Measurements from ENCODE around the gene KIRREL3. TPM values are rescaled to one million over a fixed set of nuclear protein-coding genes. Genes with fewer than 3 reads are reported as not detected.

The KIRREL3 gene
- total RNA-seq, 1 donor from 2014 or later: 0.82 TPM

DNA sequence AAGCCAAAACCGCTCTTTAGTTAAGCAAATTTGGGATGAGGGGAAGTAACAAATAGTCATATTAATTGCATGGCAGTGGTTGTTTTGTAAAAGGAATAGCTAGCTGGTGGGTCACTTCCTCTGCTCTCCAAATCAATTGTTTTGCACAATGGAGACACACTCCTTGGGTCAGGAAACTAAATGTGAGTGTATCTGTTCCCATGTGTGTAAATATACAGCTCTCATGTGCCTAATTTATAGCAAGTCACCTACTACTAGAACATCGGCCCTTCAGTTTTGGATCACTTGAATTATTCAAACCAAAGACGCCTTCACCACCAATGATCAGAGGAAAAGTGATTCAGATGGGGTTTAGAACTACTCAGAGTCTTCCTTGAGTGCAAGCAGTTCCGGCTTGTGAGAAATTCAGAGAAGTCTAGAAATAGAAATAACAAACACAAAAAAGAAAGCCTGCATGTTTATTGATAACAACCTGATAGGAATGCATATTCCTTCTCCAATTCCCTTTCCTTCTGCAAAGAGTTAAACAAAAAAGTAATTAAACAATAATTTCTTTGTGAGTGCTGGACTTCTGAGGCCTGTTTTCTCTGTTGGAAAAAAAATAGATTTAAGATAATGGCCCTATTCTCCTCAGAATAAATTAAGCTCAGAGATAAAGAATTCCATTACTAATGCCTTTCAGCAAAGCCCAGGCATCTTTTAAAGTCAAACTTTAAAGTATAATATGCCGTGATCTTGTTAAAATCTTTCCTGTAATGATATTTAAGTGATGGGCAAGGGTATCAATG is 100.4 kb downstream of the KIRREL3 start:
- no peak for TF ChIP-seq CTCF (conservative IDR thresholded peaks at IDR 0.05)
- Mint-ChIP-seq H3K4me1 (peaks cover 17% of the 10 kb centered on the region), H3K27ac (ENCODE audit: unreplicated experiment) (no peak overlapping the region), H3K4me3 (no peak overlapping the region), H3K9me3 (peaks cover 12% of the 10 kb centered on the region), H3K36me3 (ENCODE audit: low read depth) (no peaks in the 10 kb centered on the region), H3K27me3 (ENCODE audit: low read depth) (no peaks in the 10 kb centered on the region)
- DNase-seq (ENCODE audit: low read depth, low spot score): no peak

GRCh38 chr11:126898802-126899201 is 101.8 kb downstream of the KIRREL3 start:
- H3K4me3 Mint-ChIP-seq: no peak overlapping the region
- H3K9me3 Mint-ChIP-seq: peaks cover 12% of the 10 kb centered on the region
- no peak for DNase-seq (ENCODE audit: low read depth, low spot score)
- no peaks in the 10 kb centered on the region for H3K36me3 Mint-ChIP-seq (ENCODE audit: low read depth)
- H3K4me1 Mint-ChIP-seq: peaks cover 17% of the 10 kb centered on the region
- TF ChIP-seq CTCF (conservative IDR thresholded peaks at IDR 0.05): no peak
- no peak overlapping the region for H3K27ac Mint-ChIP-seq (ENCODE audit: unreplicated experiment)
- no peaks in the 10 kb centered on the region for H3K27me3 Mint-ChIP-seq (ENCODE audit: low read depth)

DNA sequence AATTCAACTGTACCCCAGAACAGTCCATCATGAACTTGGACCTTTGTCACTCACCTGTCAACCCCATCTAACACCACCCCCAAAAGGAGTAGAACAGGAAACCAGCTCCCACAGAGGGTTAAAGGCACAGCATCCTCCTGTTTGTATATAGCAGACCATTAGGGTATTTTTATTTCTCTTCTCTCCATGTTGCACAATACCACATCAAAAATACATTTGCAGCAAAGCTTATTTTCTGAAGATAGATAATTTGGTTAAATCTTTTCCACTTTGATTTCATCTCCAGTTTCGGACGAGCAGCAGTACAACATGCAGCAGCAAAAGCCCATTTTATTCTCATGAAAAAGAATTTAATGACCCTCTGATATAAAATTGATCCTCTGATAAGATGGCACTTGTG is 103.1 kb downstream of the KIRREL3 start:
- no peak overlapping the region for H3K27ac Mint-ChIP-seq (ENCODE audit: unreplicated experiment)
- no peak for TF ChIP-seq CTCF (conservative IDR thresholded peaks at IDR 0.05)
- H3K9me3 Mint-ChIP-seq: peaks cover 12% of the 10 kb centered on the region
- H3K27me3 Mint-ChIP-seq (ENCODE audit: low read depth): no peaks in the 10 kb centered on the region
- H3K36me3 Mint-ChIP-seq (ENCODE audit: low read depth): no peaks in the 10 kb centered on the region
- peaks cover 17% of the 10 kb centered on the region for H3K4me1 Mint-ChIP-seq
- no peak for DNase-seq (ENCODE audit: low read depth, low spot score)
- H3K4me3 Mint-ChIP-seq: no peak overlapping the region

GRCh38 chr11:126896025-126896424 is 104.5 kb downstream of the KIRREL3 start:
- Mint-ChIP-seq H3K27me3 (ENCODE audit: low read depth) (no peaks in the 10 kb centered on the region), H3K36me3 (ENCODE audit: low read depth) (no peaks in the 10 kb centered on the region), H3K27ac (ENCODE audit: unreplicated experiment) (no peak overlapping the region), H3K9me3 (peaks cover 12% of the 10 kb centered on the region), H3K4me1 (peaks cover 17% of the 10 kb centered on the region), H3K4me3 (no peak overlapping the region)
- DNase-seq (ENCODE audit: low read depth, low spot score): no peak
- TF ChIP-seq CTCF (conservative IDR thresholded peaks at IDR 0.05): no peak

- no peak overlapping the region for H3K4me3 Mint-ChIP-seq
- H3K4me1 Mint-ChIP-seq: peaks cover 11% of the 10 kb centered on the region
- H3K27me3 Mint-ChIP-seq (ENCODE audit: low read depth): no peaks in the 10 kb centered on the region
- no peaks in the 10 kb centered on the region for H3K36me3 Mint-ChIP-seq (ENCODE audit: low read depth)
- no peak for DNase-seq (ENCODE audit: low read depth, low spot score)
- H3K9me3 Mint-ChIP-seq: peaks cover 8% of the 10 kb centered on the region
- TF ChIP-seq CTCF (conservative IDR thresholded peaks at IDR 0.05): no peak
- H3K27ac Mint-ChIP-seq (ENCODE audit: unreplicated experiment): peak overlapping the region; percentile 58
These were observed 106.8 kb downstream of the KIRREL3 start for GRCh38 chr11:126893796-126894195.

Data from neural crest cell (in vitro differentiated cells).